A549 (cell line): ENCODE results near the gene BAHCC1. TPM values are rescaled to one million over a fixed set of nuclear protein-coding genes. Genes with fewer than 3 reads are reported as not detected.

Experiments
- ATAC-seq, 2 experiments: fragments of 200-7000 bp in 1 of 2; fragments of >200 bp in 1 of 2; cut with Nextera tagmentation in 1 of 2; cut with Tn5 transposase in 1 of 2; 3 replicates each; pipeline versions ENCODE4 v1.8.0 to v1.9.1; 2018 to 2020; ENCODE audit warnings: mild to moderate bottlenecking in 1 of 2, moderate library complexity in 1 of 2
- CTCF ChIA-PET: fragments of 300-600 bp; sonication (Branson Sonifier 250); formaldehyde crosslinking; extraction: SDS; loops from one replicate; lab custom pipeline; 2021; ENCODE audit warnings: antibody characterized with exemption, inconsistent platforms; lab: Yijun Ruan, JAX
- POLR2A ChIA-PET: fragments of 350-600 bp; formaldehyde crosslinking; extraction: SDS; loops from one replicate; lab custom pipeline; 2021; ENCODE audit warnings: antibody characterized with exemption, inconsistent platforms; lab: Yijun Ruan, JAX
- DNase-seq, 2 experiments: peaks; one replicate each; pipeline versions ENCODE4 v3.0.0 to v3.0.0-alpha.2; 2011 to 2016; ENCODE audit warnings: low read depth in 1 of 2, low spot score in 1 of 2
- FAIRE-seq: peaks from 2 replicates; lab custom pipeline; 2011; peaks lifted over from hg19 to GRCh38; lab: Jason Lieb, UNC
- H3K27ac ChIP-seq, 2 experiments: fragments of >200 bp; sonication (Bioruptor Twin); formaldehyde crosslinking; 3 replicates each; pipeline ENCODE4 v1.5.1; 2016 to 2017
- H3K4me1 ChIP-seq: fragments of >200 bp; sonication (Bioruptor Twin); formaldehyde crosslinking; 3 replicates; pipeline ENCODE4 v1.6.1; 2016
- H3K4me2 ChIP-seq: fragments of >200 bp; sonication (Bioruptor Twin); formaldehyde crosslinking; 3 replicates; pipeline ENCODE4 v1.6.1; 2016
- H3K4me3 ChIP-seq: fragments of >200 bp; sonication (Bioruptor Twin); formaldehyde crosslinking; 3 replicates; pipeline ENCODE4 v1.5.1; 2016
- H3K9me3 ChIP-seq: fragments of >200 bp; sonication (Bioruptor Twin); formaldehyde crosslinking; 3 replicates; pipeline ENCODE4 v1.6.1; 2016
- BHLHE40 ChIP-seq: IDR thresholded peaks from 2 replicates; pipeline ENCODE4 v1.6.1; 2012; ENCODE audit warnings: low read depth, low read length, inconsistent platforms
- CHD2 ChIP-seq: fragments of 150-350 bp; IDR thresholded peaks from 2 replicates; pipeline ENCODE4 v1.6.1; 2014; ENCODE audit warnings: low read length; ENCODE audit not compliant: partially characterized antibody
- CHD4 ChIP-seq: fragments of 200-600 bp; sonication (generic); IDR thresholded peaks from 2 replicates; pipeline ENCODE4 v1.6.1; 2016; ENCODE audit warnings: antibody characterized with exemption, mild to moderate bottlenecking, borderline replicate concordance
- EP300 ChIP-seq, 2 experiments: fragments of >200 bp; sonication (Bioruptor Twin); formaldehyde crosslinking; IDR thresholded peaks; 2 replicates in 1 of 2; 3 replicates in 1 of 2; pipeline ENCODE4 v1.6.1; 2016 to 2017
- FOXS1 ChIP-seq: fragments of 250-450 bp; sonication (Bioruptor Pico); IDR thresholded peaks from 2 replicates; pipeline ENCODE4 v1.5.0; 2020; ENCODE audit warnings: mild to moderate bottlenecking, moderate library complexity
- NFE2L2 ChIP-seq: fragments of 150-350 bp; conservative IDR thresholded peaks from 2 replicates; pipeline ENCODE4 v1.6.1; 2014; ENCODE audit warnings: low read length
- RAD21 ChIP-seq, 2 experiments: fragments of >200 bp in 1 of 2; sonication (Bioruptor Twin) in 1 of 2; formaldehyde crosslinking in 1 of 2; IDR thresholded peaks in 1 of 2; conservative IDR thresholded peaks in 1 of 2; 2 replicates in 1 of 2; 3 replicates in 1 of 2; pipeline ENCODE4 v1.6.1; 2012 to 2018; ENCODE audit warnings: inconsistent platforms in 1 of 2
- RNF2 ChIP-seq: fragments of 200-600 bp; sonication (generic); IDR thresholded peaks from 2 replicates; pipeline ENCODE4 v1.6.1; 2016; ENCODE audit warnings: low read depth, mild to moderate bottlenecking, antibody characterized with exemption, moderate library complexity, borderline replicate concordance
- TFCP2L1 ChIP-seq: fragments of 250-450 bp; sonication (Bioruptor Pico); IDR thresholded peaks from 2 replicates; pipeline ENCODE4 v1.5.0; 2021; ENCODE audit warnings: mild to moderate bottlenecking
- TP53 ChIP-seq: fragments of 250-450 bp; sonication (Bioruptor Pico); IDR thresholded peaks from 2 replicates; pipeline ENCODE4 v1.5.0; 2021; ENCODE audit warnings: mild to moderate bottlenecking, moderate library complexity
- ZNF302 ChIP-seq: fragments of 250-450 bp; sonication (Bioruptor Pico); IDR thresholded peaks from 2 replicates; pipeline ENCODE4 v1.9.0; 2021; ENCODE audit warnings: inconsistent platforms, mild to moderate bottlenecking, moderate library complexity
- WGBS: methylation state at CpG from one replicate; pipeline ENCODE4 v1.1.6; 2017; ENCODE audit errors: missing lambda C conversion rate; 5-methylcytosine and 5-hydroxymethylcytosine counted together
- polyA plus RNA-seq, 4 experiments: library from polyadenylated mRNA; depleted of rRNA in 3 of 4; stranded (reverse); fragments of >200 nt; fragmentation: RNase III in 1 of 4; extraction: RNeasy Plus Mini Kit Qiagen cat#74134 plus additional on column Dnase treatment in 1 of 4; gene quantifications; 2 replicates in 3 of 4; 3 replicates in 1 of 4; pipeline ENCODE4 v1.2.3, GENCODE V29; 2011 to 2017
- TF ChIP-seq, protein P1 (sequence below): fragments of 250-450 bp; sonication (Bioruptor Pico); IDR thresholded peaks from 2 replicates; pipeline ENCODE4 v1.5.0; 2020; ENCODE audit warnings: low read depth, mild to moderate bottlenecking, moderate library complexity
- TF ChIP-seq, protein P2 (sequence below): fragments of 450-650 bp; IDR thresholded peaks from 2 replicates; pipeline ENCODE4 v1.6.1; 2014; ENCODE audit warnings: antibody characterized with exemption
- TF ChIP-seq, protein P3 (sequence below): fragments of 150-350 bp; IDR thresholded peaks from 2 replicates; pipeline ENCODE4 v1.6.1; 2014; ENCODE audit warnings: low read depth, mild to moderate bottlenecking, low read length
- TF ChIP-seq, protein P4 (sequence below): fragments of >200 bp; sonication (Bioruptor Twin); formaldehyde crosslinking; IDR thresholded peaks from 2 replicates; pipeline ENCODE4 v1.6.1; 2016

The BAHCC1 gene
- polyA plus RNA-seq, 2 of the 4 experiments (the other 2 are of a cell fraction) = 2.6 to 5.8 TPM

DNA sequence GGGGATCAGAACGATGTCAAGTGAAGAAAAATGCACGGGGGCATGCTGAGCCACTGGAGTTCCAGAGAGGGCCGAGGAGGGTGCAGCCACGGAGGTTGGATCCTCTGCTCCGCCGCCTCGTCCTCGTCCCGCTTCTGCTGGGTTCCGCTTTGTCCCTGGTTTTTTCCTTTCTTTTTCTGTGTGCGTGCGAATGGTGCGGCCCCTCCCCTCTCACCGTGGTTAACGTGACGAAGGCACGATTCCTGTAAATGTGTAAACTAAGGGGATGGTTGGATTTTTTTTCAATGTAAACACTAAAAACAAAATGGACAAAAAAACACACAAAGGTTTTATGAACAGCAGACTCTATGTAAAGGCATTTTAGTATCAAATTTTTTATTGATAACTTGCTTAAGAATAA lies 70.7 kb downstream of the BAHCC1 start (continued):
- TF ChIP-seq, protein P1, sequence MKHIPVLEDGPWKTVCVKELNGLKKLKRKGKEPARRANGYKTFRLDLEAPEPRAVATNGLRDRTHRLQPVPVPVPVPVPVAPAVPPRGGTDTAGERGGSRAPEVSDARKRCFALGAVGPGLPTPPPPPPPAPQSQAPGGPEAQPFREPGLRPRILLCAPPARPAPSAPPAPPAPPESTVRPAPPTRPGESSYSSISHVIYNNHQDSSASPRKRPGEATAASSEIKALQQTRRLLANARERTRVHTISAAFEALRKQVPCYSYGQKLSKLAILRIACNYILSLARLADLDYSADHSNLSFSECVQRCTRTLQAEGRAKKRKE (CRISPR knock-in tag) = no peak

DNA sequence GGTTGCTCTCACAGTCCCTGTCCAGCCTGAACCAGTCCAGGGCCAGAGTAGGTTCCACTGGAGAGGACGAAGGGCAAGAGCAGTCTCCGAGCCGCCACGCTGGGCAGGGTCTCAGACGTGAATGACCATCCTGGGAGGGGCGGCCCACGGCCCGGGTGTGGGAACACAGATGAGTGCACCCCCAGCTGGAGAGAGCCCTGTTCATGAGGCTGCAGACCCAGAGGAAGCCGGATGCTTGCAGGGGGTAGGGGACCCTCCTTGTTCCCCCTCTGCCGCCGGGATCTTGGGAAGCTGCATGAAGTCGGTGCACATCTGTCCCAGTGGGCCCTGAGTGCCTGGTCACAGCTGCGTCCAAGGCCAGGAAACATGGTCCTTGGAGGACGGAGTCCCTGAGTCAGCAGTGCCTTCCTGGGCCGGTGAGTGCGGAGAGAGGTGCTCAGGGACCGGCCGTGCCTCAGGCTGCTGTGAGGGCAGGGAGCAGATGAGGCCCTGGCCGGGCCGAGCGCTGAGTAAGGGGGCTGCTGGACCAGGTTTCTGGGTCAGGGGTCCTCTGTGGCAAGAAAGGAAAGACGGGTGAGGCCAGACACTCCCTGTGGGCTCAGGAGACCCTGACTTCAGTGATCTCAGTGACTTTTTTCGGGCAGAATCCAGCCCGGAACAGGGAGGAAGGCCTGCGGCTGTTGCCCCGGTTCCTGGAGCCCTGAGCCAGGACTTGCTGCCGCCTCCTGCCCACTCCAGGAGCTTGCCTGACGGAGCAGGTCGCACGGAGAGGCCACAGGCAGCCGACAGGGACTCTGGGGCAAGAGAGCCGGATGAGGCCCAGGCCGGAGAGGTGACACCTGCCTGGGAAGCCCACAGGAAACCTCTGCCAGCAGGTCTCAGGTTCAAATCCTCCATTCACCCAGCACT lies 71.6 kb downstream of the BAHCC1 start:
- Histone ChIP-seq H3K27ac (no peak overlapping the region), H3K9me3 (no peaks in the 10 kb centered on the region), H3K4me3 (no peak overlapping the region), H3K4me2 (no peak overlapping the region), H3K4me1 (peaks cover 10% of the 10 kb centered on the region; the same call in 2 of the 3 replicates)
- DNase-seq = no peak
- TF ChIP-seq BHLHE40 = no peak
- TF ChIP-seq, protein P2, sequence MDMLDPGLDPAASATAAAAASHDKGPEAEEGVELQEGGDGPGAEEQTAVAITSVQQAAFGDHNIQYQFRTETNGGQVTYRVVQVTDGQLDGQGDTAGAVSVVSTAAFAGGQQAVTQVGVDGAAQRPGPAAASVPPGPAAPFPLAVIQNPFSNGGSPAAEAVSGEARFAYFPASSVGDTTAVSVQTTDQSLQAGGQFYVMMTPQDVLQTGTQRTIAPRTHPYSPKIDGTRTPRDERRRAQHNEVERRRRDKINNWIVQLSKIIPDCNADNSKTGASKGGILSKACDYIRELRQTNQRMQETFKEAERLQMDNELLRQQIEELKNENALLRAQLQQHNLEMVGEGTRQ = no peak
- WGBS = 87% methylated on average over 30 of the region's 33 CpGs
- peak in 1 of 2 experiments; percentile 14; a peak in 3 of 6 replicates for ATAC-seq
- FAIRE-seq = no peak
- CTCF ChIA-PET = interaction anchor here (0.5 to 1.7 kb wide), 8 partner anchors 11 to 176 kb away, joined by 3 to 5 read pairs (median 3); no protein-coding TSS in a partner anchor
- POLR2A ChIA-PET = no interaction called here

DNA sequence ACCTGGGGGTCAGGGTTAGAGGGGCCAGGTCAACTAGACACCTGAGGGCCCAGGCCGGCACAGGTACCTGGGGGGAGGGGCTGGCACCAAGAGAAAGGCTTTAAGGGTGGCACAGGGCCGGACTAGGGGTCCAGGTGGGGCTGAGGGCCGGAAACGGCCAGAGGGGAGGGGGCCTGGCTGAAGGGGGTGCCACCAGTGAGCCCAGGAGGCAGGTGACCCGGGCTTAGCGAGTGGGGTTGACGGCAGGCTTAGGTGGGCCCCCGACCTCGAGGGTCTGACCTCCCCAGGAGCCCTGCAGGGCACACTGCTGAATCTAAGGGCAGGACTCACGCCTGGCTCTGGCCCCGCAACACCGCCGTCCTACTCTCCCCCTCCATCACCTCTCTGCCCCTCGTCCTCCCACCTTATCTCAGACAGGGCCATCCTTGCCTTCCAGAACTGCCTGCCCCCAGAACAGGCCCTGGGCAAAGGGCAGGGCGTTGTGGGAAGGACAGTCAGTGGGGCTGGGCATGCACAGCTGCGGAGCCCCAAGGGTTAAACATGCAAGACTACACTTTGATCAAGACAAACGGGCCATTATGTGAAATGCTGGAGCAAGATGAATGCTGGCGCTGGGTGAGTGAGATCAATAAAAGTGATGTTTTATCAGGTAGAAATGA lies 73.0 kb downstream of the BAHCC1 start:
- DNase-seq (no peak), ATAC-seq (no peak), FAIRE-seq (no peak)
- Histone ChIP-seq H3K4me2 (no peak overlapping the region), H3K4me3 (no peak overlapping the region), H3K4me1 (peaks cover 10% of the 10 kb centered on the region; the same call in 2 of the 3 replicates), H3K9me3 (no peaks in the 10 kb centered on the region), H3K27ac (no peak overlapping the region)
- TF ChIP-seq, protein P3, sequence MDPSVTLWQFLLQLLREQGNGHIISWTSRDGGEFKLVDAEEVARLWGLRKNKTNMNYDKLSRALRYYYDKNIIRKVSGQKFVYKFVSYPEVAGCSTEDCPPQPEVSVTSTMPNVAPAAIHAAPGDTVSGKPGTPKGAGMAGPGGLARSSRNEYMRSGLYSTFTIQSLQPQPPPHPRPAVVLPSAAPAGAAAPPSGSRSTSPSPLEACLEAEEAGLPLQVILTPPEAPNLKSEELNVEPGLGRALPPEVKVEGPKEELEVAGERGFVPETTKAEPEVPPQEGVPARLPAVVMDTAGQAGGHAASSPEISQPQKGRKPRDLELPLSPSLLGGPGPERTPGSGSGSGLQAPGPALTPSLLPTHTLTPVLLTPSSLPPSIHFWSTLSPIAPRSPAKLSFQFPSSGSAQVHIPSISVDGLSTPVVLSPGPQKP = no peak
- TF ChIP-seq TFCP2L1 (CRISPR knock-in tag) (no peak), ZNF302 (CRISPR knock-in tag) (no peak), TP53 (no peak), RAD21 (conservative IDR thresholded peaks at IDR 0.05 in 1 of 2, IDR thresholded peaks at IDR 0.05 in 1 of 2) (no peak), CHD4 (no peak), EP300 (IDR thresholded peaks at IDR 0.05) (no peak), CHD2 (no peak), NFE2L2 (no peak), RNF2 (no peak), FOXS1 (CRISPR knock-in tag) (no peak)
- TF ChIP-seq, protein P4, sequence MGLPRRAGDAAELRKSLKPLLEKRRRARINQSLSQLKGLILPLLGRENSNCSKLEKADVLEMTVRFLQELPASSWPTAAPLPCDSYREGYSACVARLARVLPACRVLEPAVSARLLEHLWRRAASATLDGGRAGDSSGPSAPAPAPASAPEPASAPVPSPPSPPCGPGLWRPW = no peak
- TF ChIP-seq, protein P1 (CRISPR knock-in tag) = no peak
- CTCF ChIA-PET = interaction anchor here (0.8 to 1.2 kb wide), 3 partner anchors 15 to 176 kb away, joined by 3 read pairs; no protein-coding TSS in a partner anchor
- POLR2A ChIA-PET = no interaction called here
- whole genome bisulfite sequencing = 84% methylated on average over 18 of the region's 18 CpGs
